ENCODE results near the gene PLVAP.
A peak's percentile ranks its signal among the peaks of the same experiment; 100 is the strongest.

The PLVAP gene

DNA sequence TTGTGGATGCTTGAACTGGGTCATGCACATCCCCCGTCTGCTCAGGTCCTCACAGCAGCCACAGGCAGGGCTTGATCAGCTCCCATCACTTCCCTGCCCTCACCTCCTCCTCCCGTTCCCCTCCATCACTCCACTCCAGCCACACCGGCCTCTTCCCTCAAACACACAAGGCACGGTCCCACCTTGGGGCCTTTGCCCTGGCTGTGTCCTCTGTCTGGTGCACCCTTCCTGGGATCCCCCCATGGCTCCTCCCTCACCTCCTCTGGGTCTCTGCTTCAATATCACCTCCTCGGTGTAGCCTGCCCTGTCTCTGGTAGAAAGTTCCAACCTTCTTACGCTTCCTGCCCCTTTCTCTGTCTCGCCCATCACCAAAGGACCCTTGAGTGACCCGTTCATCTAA, 23.8 kb downstream of the PLVAP start:
- DNase-seq: no peak

DNA sequence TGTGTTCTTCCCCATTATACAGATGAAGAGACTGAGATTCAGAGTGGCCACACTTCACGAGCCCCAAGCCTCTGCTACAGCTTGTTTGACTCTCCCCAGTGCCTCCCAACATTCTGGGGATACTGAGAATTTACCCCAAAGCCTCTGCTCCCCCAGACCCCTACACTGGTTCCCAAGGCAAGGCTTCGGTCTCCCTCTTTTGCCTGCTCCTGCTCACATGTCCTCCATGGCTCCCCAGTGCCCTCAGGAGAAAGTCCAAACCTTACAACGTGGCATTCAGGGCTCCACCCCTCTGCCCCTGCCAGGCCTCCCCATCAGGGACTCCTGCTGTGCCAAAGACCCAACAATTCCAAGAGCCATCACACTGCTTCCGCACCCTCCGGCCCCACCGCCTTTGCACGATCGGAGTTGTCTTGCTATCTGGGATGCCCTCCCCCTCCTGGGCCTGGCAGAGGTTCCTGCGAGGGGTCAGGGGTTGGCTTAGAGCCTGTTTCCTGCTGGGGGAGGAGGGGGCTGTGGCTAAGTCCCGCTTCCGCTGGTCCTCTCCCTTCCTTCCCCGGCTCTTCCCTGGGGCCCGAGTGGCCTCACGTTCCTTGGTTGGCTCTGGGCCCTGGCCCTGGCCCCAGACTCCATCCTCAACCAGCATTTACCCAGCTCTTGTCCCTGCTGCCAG, 24.4 kb downstream of the PLVAP start:
- no peak for DNase-seq

DNA sequence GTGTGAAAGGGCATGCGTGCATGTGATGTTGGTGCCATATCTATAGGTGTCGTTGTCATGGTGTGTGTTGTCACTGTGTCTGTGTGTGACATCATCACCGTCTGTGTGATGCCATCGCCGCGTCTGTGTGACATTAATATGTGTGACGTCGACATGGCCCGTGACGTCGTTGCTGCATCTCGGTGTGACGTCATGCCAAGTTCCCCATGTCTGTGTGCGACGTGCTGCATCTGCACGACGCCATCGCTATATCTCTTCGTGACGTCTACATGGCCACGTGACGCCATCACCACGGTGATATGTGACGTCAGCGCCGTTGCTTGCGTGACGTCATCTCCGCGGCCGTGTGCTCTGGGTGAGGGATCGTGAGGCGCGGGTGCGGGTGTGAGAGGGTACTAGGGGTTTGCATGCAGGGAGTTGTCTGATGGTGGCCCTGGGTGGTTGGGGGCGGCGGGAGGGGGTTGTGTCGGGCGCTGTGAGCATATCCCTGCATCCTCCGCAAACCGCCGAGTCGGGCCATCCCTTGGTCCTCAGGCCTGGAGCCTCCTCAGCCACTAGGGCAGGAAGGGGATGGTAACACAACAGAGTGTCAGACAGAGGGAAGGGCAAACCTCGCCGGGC, 25.2 kb downstream of the PLVAP start:
- DNase-seq: no peak

DNA sequence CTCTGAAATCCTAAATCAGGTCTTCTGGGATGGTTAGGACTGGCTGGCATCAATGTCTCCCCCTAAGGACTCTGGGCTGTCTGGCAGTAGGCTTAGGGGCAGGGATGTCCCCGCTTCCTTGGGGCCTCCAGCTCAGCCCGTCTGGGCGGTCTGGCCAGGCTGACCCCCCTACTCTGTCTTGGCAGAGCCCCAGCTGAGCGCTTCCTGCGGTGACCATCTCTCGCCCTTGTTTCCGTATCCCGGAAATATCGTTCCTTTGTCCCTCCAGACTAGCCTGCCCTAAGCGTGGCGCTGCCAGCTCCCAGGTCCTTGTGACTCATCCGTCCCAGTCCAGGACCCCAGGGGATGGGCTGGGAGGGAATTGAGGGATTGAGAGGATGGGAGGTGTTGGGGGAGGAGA, 28.4 kb downstream of the PLVAP start:
- DNase-seq: no peak

DNA sequence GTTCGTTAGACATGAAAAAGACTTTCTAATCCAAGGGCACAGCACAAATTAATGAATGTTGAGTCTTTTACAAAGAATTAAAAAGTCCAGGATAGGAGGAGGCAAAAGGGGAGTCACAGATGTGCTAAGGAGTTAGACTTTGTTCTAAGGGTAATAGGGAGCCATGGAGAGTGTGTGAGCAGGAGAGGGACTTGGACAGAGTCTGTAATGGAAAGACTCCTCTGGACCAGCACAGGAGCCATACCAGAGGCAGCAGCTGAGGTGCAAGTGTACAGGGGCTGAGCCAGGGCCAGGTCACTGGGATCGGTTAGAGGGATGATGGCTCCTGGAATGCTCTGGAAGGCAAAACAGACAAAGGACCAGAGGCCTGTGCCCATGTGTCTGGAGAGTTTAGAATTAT, 29.3 kb downstream of the PLVAP start:
- DNase-seq: no peak

DNA sequence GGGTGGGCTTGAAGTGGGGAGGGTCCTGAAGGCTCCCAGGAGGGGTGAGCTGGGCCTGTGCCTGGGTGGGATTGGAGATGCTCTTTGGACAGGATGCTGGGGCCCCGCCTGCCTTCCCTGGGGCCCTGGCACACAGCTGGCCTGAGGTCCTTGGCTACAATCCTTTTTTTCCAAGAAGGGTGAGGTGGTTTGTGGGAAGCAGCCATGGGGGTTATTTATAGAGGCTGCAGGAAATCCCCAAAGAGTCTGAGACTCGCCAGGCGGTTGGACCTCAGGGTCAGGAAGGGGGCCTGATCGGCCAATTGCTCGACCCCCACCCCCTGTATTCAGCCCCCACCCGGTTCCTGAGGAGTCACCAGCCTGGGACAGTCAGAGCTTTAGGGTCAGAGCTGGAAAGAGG, 29.8 kb downstream of the PLVAP start:
- DNase-seq: no peak

DNA sequence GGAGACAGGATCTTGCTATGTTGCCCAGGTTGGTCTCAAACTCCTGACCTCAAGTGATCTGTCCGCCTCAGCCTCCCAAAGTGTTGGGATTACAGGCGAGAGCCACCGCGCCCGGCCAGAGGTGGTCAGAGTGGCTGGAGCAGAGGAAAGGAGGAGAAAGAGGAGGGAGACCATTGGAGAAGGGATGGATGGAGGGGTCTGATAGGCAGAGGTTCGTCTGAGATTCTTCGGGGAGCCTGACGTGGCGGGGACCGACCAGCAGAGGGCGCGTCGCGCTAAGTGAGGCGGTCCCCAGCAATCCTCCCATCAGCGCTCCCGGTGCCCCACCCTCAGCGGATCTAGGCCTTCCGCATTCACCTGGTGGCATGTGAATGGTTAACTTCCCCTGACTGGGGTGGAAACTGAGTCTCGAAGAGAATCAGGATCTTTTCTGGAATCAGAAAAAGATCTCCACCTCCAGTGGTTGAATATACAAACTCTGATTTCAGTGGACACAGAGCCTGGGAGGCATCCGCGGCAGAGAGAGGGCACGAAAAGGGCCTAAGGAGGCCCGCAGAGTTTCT, 31.0 kb downstream of the PLVAP start:
- DNase-seq: peak; percentile 2

DNA sequence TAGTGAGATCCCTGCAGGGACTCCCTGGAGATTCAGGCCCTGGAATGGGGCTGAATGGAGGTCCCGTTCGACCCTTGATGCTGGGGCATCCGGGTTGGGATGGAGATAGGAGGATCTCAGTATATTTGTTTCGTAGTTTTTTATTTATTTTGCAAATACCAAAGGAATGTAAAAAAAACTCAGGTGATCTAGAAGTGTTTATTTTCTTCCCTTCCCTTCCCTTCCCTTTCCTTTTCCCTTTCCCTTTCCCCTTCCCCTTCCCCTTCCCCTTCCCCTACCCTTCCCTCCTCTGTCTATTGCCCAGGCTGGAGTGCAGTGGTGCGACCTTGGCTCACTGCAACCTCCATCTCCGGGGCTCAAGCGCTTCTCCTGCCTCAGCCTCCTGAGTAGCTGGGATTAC, 35.3 kb downstream of the PLVAP start:
- no peak for DNase-seq

DNA sequence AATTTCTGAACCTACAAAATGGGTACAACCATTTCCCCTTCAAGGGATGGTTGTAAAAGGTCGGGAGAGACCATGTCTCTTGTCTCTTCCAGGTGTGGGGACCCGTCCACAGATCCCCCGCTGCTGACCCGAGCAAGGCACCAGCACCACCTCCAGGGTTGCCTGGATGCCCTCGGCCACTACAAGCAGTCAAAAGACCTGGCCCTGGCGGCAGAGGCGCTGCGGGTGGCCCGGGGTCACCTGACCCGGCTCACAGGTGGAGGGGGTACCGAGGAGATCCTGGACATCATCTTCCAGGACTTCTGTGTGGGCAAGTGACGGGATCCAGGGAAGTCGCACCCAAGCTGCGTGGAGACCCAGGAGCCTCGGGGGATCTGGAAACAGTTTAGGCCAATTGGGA, 35.8 kb downstream of the PLVAP start:
- DNase-seq: no peak

DNA sequence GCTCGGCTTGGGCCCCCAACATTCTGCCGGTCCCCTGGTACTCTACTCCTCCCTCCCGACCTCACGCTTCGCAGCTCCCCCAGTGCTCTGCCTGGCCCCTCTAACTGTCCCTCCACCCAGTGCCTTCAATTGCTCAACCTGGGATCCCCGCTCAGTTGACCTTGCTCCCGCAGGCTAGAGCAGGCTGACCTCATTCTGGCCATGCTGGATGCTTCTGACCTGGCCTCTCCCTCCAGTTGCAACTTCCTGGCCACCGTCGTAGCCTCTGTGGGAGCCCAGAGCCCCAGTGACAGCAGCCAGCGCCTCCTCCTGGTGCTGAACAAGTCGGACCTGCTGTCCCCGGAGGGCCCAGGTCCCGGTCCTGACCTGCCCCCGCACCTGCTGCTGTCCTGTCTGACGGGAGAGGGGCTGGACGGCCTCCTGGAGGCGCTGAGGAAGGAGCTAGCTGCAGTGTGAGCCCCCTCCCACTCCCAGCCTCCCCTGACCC, 36.2 kb downstream of the PLVAP start:
- DNase-seq: no peak

DNA sequence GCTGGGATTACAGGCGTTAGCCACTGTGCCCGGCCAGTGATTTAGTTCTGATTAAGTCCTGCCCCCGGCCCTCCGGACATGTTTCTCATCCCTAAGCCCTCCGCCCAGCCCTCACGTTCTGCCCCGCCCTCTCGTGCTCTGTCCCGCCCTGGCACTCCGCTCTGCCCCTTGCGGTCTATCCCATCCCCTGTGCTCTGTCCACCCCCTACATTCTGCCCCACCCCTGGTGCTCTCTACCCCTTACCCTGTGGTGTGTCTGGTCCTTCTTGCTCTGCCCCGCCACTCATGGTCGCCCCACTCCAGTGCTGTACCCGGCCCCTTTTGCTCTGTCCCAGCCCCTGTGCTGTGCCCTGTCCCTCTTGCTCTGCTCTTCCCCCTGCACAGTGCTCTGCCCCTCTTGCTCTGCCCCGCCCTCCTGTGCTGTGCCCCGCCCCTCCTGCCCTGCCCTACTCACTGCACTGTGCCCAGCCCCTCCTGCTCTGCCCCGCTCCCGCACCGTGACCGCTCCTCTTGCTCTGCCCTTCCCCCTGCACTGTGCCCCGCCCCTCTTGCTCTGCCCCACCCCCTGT, 36.8 kb downstream of the PLVAP start:
- DNase-seq: no peak

DNA sequence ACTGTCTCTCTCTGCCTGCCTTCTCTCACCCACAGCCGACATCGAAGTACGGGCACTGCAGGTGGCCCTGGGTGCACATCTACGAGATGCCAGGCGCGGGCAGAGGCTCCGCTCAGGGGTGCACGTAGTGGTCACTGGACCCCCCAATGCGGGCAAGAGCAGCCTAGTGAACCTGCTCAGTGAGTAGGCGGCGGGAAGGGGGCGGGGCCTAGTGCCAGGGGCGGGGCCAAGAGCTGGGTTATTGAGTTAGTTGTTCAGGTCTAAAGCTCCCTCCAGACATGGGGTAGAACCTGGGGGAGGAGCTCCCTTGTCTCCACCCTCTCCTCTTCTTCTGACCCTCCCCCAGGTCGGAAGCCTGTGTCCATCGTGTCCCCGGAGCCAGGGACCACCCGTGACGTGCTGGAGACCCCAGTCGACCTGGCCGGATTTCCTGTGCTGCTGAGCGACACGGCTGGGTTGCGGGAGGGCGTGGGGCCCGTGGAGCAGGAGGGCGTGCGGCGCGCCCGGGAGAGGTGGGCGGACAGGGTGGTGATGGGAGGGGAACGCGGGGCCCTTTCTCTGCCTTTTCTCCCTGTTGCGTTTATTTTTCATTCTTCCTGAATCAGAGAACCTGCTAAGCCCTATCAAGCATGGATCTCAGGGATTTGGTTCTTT, 37.9 kb downstream of the PLVAP start:
- no peak for DNase-seq

DNA sequence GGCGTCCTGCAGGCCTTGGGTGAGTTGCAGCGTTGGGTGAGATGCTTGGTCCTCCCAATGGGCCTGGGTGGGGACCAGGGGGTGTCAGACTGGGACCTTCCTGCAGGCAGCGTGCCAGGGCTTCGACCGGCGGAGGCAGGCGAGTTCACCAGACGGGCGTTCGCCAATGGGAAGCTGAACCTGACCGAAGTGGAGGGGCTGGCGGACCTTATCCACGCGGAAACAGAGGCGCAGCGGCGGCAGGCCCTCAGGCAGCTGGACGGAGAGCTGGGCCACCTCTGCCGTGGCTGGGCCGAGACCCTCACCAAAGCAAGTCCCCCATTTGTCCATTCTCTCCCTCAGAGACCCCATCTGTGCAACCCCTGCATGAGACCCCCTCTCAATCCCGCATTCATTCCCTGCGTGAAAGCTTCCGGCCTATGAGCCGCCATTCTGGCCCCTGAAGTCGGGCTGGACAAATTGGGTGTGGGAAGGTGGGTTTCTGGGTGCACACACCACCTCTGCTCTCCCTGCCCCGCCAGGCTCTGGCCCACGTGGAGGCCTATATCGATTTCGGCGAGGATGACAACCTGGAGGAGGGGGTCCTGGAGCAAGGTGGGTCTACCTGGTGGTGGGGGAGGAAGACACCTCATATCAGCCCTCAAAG, 38.6 kb downstream of the PLVAP start:
- no peak for DNase-seq

DNA sequence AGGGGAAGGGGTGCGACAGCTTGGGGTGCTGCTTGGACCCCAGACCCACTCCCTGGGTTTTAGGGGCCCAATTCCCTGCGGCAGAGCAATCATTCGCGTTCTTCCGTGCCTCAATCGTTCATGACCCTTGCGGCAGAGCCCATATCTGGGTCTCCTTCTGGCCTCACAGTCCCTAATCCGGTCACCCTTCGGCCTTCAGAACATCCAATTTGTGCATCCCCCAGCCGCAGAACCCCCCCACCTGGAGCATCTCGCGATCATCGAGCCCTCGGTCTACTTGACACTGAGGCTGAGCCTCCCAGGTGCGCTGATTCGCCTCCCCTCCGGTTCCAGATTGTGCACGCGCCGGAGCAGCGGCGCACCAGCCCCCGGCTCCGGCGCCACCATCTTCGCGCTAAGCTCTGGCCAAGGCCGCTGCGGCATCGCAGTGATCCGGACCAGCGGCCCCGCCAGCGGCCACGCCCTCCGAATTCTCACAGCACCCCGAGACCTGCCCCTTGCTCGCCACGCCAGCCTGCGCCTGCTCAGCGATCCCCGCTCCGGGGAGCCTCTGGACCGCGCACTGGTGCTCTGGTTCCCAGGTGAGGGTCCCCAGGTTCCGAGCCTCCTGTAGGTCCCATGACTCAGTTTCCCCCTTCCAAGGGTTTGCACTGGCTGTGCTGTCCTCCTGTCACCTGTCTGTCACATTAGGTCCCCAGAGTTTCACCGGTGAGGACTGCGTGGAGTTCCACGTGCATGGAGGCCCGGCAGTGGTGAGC, 39.3 kb downstream of the PLVAP start:
- no peak for DNase-seq

DNA sequence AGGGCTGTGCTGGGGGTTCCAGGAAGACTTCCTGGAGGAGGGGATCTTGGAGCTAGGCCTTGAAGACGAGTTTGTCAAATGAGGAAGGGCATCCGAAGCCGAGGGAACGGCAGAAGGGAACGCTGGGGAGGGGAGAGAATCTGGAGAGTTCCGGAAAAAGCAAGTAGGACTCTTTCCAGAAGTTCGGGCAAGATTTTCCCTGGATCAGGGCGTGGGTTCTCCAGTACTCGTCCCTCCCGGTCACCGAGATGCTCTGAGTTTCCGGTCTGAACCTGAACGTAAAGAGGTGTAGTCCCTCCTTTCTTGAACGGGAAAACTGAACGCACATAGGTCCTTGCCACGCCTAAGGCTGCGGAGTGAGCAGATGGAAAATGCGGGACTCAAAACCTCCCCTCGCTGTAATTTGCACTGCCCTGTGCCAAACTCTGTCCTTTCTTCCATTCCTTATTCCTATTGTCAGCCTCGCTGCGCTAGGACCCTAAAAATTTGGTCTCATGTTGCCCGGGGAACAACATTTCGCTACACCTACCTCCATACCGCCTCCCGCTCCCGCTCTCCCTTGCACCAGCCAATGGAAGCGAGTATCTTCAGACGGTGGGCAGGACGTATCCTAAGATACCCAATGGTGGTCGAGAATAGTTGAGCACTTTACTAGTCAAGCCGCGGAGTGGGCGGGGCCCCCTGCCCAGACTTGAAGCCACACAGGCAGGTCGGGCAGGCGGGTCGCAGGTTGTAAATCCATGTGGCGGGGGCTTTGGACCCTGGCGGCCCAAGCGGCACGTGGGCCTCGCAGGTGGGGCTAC, 40.1 kb downstream of the PLVAP start, which contains the start of gene GTPBP3:
Gene GTPBP3, plus strand, starts transcription at position 682 of the 803 bp plus-strand sequence. Its CDS starts 59 bp downstream, at position 741.
- peak; percentile 95 for DNase-seq

DNA sequence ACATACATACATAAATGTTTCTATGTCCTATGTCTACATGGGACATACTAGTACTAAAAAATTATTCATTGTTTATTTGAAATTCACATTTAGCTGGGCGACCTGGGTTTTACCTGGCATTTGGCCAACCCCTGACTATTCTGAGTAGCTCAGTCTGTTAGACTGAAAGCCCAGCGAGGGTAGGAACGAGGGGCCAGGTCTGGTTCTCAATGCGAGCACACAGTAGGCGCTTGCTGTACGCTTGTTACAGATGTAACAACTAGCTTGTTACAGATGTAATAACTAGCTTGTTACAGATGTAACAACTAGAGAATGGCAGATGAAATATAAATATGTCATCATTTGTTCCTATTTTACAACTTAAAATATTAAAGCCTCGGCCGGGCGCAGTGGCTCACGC, 41.6 kb downstream of the PLVAP start:
- no peak for DNase-seq

DNA sequence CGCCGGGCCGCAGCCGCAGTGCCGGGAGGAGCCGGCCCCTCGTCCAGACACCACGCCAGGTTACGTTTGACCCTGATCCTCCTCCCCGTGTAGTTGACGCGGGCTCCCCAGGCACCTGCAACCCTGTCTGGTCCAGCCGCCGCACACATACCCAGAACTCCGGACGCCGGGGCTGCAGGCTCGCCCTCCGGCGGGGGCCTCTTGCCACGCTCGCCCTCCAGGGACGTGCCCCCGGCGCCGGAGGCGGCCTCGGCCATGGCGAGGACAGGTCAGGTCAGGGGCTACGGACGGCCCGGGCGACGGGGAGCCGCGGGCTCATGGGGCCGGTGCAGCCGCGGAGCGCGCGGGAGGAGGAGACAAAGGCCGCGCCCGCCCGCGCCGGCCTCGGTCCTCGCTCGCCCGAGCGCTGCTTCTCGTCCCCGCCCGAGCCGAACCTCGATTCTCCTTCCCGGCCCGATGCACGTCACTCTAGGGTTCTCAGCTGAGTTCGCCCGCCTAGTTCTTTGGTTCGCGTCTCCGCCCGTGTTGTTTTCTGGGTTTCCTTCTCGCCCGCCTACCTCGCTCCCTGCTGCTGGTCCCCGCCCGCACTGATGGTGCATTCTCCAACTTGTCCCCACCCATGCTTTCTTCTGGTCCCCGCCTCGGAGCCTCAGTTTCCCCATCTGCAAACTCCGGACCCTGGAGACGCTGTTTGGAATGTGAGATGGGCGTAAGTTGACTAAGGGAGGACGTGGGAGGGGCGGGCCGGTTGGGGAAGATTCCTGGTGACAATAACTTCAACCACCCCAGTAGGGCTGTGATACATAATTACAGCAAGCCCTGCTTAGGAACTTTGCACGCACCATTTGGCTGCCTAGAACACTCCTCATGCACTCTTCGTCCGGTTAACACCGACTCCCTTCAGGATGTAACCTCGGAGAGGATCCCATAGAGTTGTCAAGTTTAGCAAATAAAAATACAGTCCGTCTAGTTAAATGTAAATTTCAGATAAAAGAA, 42.4 kb downstream of the PLVAP start, which contains the start of gene ANO8:
Gene ANO8, minus strand, starts transcription at position 442 of the 996 bp plus-strand sequence. Its CDS starts 185 bp downstream, at position 257.
- DNase-seq: peak; percentile 79

DNA sequence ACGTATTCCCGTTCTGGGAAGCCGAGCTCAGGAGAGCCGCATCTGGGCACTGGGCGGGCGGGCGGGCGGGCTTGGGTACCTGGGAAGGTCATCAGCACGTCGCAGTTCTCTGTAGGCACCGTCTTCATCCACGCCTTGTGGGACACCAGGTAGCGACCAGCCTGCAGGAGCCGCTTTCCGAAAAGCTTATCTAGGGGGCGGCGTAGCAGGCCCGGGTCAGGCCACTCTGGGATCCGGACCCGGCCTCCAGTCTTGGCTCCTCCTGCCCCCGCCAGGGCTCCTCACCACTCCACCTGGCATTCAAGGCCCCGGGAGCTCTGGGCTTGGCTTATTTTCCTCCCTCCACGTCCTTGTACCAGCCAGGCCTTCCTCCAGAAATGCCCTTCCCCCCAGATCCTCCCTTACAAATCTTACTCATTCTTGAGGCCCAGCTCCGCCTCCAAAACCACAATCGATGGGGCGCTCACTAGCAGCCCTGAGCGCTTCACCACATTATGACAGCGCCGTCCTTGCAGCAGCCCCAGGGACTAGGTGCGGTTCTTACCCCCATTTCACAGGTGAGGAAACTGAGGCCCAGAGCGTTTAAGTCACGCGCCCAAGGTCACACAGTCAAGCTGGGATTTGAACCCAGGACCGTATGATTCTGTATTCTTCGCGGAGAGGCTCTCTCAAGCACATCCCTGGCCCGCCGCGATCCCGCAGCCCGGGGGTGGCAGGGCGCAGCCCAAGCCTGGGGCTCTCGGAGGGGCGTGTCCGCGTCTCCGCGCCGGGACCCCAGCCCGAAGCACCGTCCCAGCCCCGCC, 43.3 kb downstream of the PLVAP start:
- no peak for DNase-seq
